IMR-90 (cell line): ENCODE data around the gene CHST6. TPM values are rescaled to one million over a fixed set of nuclear protein-coding genes. Genes with fewer than 3 reads are reported as not detected.
A peak's percentile ranks its signal among the peaks of the same experiment; 100 is the strongest.

Experiments used
- ATAC-seq: fragments of 200-7000 bp; cut with Tn5 transposase; 2 replicates; pipeline ENCODE4 v1.9.1; 2020; ENCODE audit warnings: low read depth, mild to moderate bottlenecking, moderate library complexity
- BruUV-seq: library from RNA; stranded (reverse); fragments of 400-500 nt; replicated peaks from 2 replicates; lab custom pipeline; 2021; lab: Mats Ljungman, UMichigan
- CTCF ChIA-PET: fragments of 300-600 bp; formaldehyde crosslinking; extraction: SDS; loops from one replicate; lab custom pipeline; 2021; ENCODE audit warnings: antibody characterized with exemption; lab: Yijun Ruan, JAX
- POLR2A ChIA-PET: fragments of 300-600 bp; sonication (Branson Sonifier 250); formaldehyde crosslinking; loops from one replicate; lab custom pipeline; 2022; ENCODE audit warnings: antibody characterized with exemption; ENCODE audit not compliant: unreplicated experiment; lab: Charles Lee
- DNase-seq: peaks from one replicate; pipeline ENCODE4 v3.0.0; 2013
- H2AFZ ChIP-seq: replicated peaks from 2 replicates; pipeline ENCODE3; 2013; ENCODE audit warnings: low read length, mild to moderate bottlenecking; ENCODE audit not compliant: poor library complexity
- H2AK5ac ChIP-seq: 2 replicates; pipeline ENCODE4 v1.6.1; 2013; ENCODE audit warnings: low read depth, low read length, inconsistent platforms
- H2AK9ac ChIP-seq: replicated peaks from 2 replicates; pipeline ENCODE3; 2013; ENCODE audit warnings: mild to moderate bottlenecking, low read depth, low read length, moderate library complexity; ENCODE audit not compliant: poor library complexity
- H2BK120ac ChIP-seq: 2 replicates; pipeline ENCODE4 v1.6.1; 2013; ENCODE audit warnings: low read depth, low read length, inconsistent platforms
- H2BK15ac ChIP-seq: 3 replicates; pipeline ENCODE4 v1.6.1; 2013; ENCODE audit warnings: low read depth, low read length, inconsistent platforms
- H2BK20ac ChIP-seq: 2 replicates; pipeline ENCODE4 v1.6.1; 2013; ENCODE audit warnings: low read depth, mild to moderate bottlenecking, inconsistent platforms, low read length, moderate library complexity
- H2BK5ac ChIP-seq: 2 replicates; pipeline ENCODE4 v1.6.1; 2013; ENCODE audit warnings: mild to moderate bottlenecking, low read depth, low read length, inconsistent platforms; ENCODE audit not compliant: poor library complexity, severe bottlenecking
- H3K14ac ChIP-seq: replicated peaks from 2 replicates; pipeline ENCODE4 v1.6.1; 2013; ENCODE audit warnings: low read depth, low read length, inconsistent platforms
- H3K18ac ChIP-seq: 2 replicates; pipeline ENCODE4 v1.6.1; 2013; ENCODE audit warnings: low read depth, low read length, control low read depth
- H3K23ac ChIP-seq: 2 replicates; pipeline ENCODE4 v1.6.1; 2013; ENCODE audit warnings: low read depth, low read length, inconsistent platforms
- H3K27ac ChIP-seq: 2 replicates; pipeline ENCODE4 v1.5.1; 2013; ENCODE audit warnings: mild to moderate bottlenecking, control low read depth, low read length; ENCODE audit not compliant: insufficient read depth
- H3K27me3 ChIP-seq: 2 replicates; pipeline ENCODE4 v1.6.1; 2013; ENCODE audit warnings: low read length; ENCODE audit not compliant: control insufficient read depth, insufficient read depth
- H3K36me3 ChIP-seq: 2 replicates; pipeline ENCODE4 v1.6.1; 2013; ENCODE audit warnings: low read length, mixed read lengths; ENCODE audit not compliant: control insufficient read depth, insufficient read depth
- H3K4ac ChIP-seq: 2 replicates; pipeline ENCODE4 v1.6.1; 2013; ENCODE audit warnings: low read depth, low read length, inconsistent platforms
- H3K4me1 ChIP-seq: 2 replicates; pipeline ENCODE4 v1.6.1; 2013; ENCODE audit warnings: low read length, mixed read lengths; ENCODE audit not compliant: control insufficient read depth, insufficient read depth
- H3K4me2 ChIP-seq: 2 replicates; pipeline ENCODE4 v1.6.1; 2013; ENCODE audit warnings: low read depth, mild to moderate bottlenecking, control low read depth, low read length, moderate library complexity
- H3K4me3 ChIP-seq: 2 replicates; pipeline ENCODE4 v1.5.1; 2013; ENCODE audit warnings: low read depth, mild to moderate bottlenecking, control low read depth, low read length, moderate library complexity; ENCODE audit not compliant: insufficient read depth
- H3K56ac ChIP-seq: 2 replicates; pipeline ENCODE4 v1.6.1; 2013; ENCODE audit warnings: low read length, inconsistent platforms; ENCODE audit not compliant: insufficient read depth; ENCODE audit errors: extremely low read depth
- H3K79me1 ChIP-seq, 2 experiments: 2 replicates each; pipeline ENCODE4 v1.6.1; 2013; ENCODE audit warnings: low read length in 2 of 2, inconsistent platforms in 1 of 2, low read depth in 1 of 2
- H3K9ac ChIP-seq: 2 replicates; pipeline ENCODE4 v1.6.1; 2013; ENCODE audit warnings: low read depth, low read length, control low read depth
- H3K9me1 ChIP-seq: 2 replicates; pipeline ENCODE4 v1.6.1; 2013; ENCODE audit warnings: low read length, inconsistent platforms; ENCODE audit not compliant: insufficient read depth
- H3K9me3 ChIP-seq: 2 replicates; pipeline ENCODE4 v1.6.1; 2013; ENCODE audit warnings: low read length; ENCODE audit not compliant: control insufficient read depth, insufficient read depth
- H4K20me1 ChIP-seq: 2 replicates; pipeline ENCODE4 v1.6.1; 2013; ENCODE audit warnings: low read length, inconsistent platforms; ENCODE audit not compliant: insufficient read depth
- H4K5ac ChIP-seq: 2 replicates; pipeline ENCODE4 v1.6.1; 2013; ENCODE audit warnings: mild to moderate bottlenecking, low read depth, low read length, control low read depth
- H4K8ac ChIP-seq, 2 experiments: 2 replicates each; pipeline ENCODE4 v1.6.1; 2013; ENCODE audit warnings: low read depth in 2 of 2, low read length in 2 of 2, control low read depth in 1 of 2, inconsistent platforms in 1 of 2
- H4K91ac ChIP-seq: 2 replicates; pipeline ENCODE4 v1.6.1; 2013; ENCODE audit warnings: low read depth, low read length, inconsistent platforms; ENCODE audit not compliant: insufficient read depth
- BHLHE40 ChIP-seq: fragments of 150-350 bp; IDR thresholded peaks from 2 replicates; pipeline ENCODE4 v1.6.1; 2016; ENCODE audit warnings: mild to moderate bottlenecking, low read depth, low read length
- CEBPB ChIP-seq: IDR thresholded peaks from 2 replicates; pipeline ENCODE4 v1.6.1; 2012; ENCODE audit warnings: low read depth, low read length, improper control_type of control experiment
- CHD1 ChIP-seq: IDR thresholded peaks from 2 replicates; pipeline ENCODE4 v1.6.1; 2012; ENCODE audit warnings: low read depth, low read length, improper control_type of control experiment
- MAZ ChIP-seq: IDR thresholded peaks from 2 replicates; pipeline ENCODE4 v1.6.1; 2012; ENCODE audit warnings: low read depth, mild to moderate bottlenecking, low read length, improper control_type of control experiment, moderate library complexity, borderline replicate concordance
- NFE2L2 ChIP-seq: fragments of 150-350 bp; IDR thresholded peaks from 2 replicates; pipeline ENCODE4 v1.6.1; 2016; ENCODE audit warnings: low read depth, mild to moderate bottlenecking, low read length
- POLR2A ChIP-seq: IDR thresholded peaks from 2 replicates; pipeline ENCODE4 v1.6.1; 2012; ENCODE audit warnings: mild to moderate bottlenecking, low read depth, low read length
- RAD21 ChIP-seq: IDR thresholded peaks from 2 replicates; pipeline ENCODE4 v1.6.1; 2012; ENCODE audit warnings: low read length, improper control_type of control experiment
- RCOR1 ChIP-seq: IDR thresholded peaks from 2 replicates; pipeline ENCODE4 v1.6.1; 2012; ENCODE audit warnings: mild to moderate bottlenecking, low read length, improper control_type of control experiment; ENCODE audit not compliant: insufficient replicate concordance
- RFX5 ChIP-seq: IDR thresholded peaks from 2 replicates; pipeline ENCODE4 v1.8.0; 2012; ENCODE audit warnings: low read depth, mild to moderate bottlenecking, low read length, moderate library complexity
- WGBS, 2 experiments: methylation state at CpG; one replicate each; pipeline versions ENCODE4 v1.1.5 to v1.1.7; 2013; ENCODE audit warnings: missing lambda C conversion rate in 2 of 2; ENCODE audit not compliant: insufficient read length in 1 of 2; ENCODE audit errors: extremely low coverage in 2 of 2; 5-methylcytosine and 5-hydroxymethylcytosine counted together
- dilution Hi-C: fragments of 300-500 bp; cut with HindIII; formaldehyde crosslinking; loops from one replicate; pipeline ENCODE4 v1.14.3; 2018; ENCODE audit warnings: low sequenced_read_pairs; ENCODE audit not compliant: unreplicated experiment
- in situ Hi-C: fragments of 300-500 bp; cut with MboI; formaldehyde crosslinking; loops from 3 replicates; pipeline ENCODE4 v1.14.3; 2019; ENCODE audit warnings: low sequenced_read_pairs, inconsistent platforms, mixed read lengths
- intact Hi-C: fragments of 100-400 bp; cut with micrococcal nuclease; formaldehyde crosslinking; loops from 2 replicates; pipeline ENCODE4 v1.10.0; 2022
- polyA plus RNA-seq, 3 experiments: library from polyadenylated mRNA; depleted of rRNA; stranded (reverse); fragments of >200 nt; gene quantifications; 2 replicates each; pipeline ENCODE4 v1.2.3, GENCODE V29; 2012; ENCODE audit warnings: low replicate concordance in 1 of 3
- total RNA-seq: library from RNA; depleted of rRNA; stranded (reverse); fragments of >200 nt; gene quantifications from 2 replicates; pipeline ENCODE4 v1.2.3, GENCODE V29; 2012

Gene CHST6
- total and polyA plus RNA-seq, 2 of the 4 experiments (the other 2 are of a cell fraction): under 0.01 to 0.12 TPM

DNA sequence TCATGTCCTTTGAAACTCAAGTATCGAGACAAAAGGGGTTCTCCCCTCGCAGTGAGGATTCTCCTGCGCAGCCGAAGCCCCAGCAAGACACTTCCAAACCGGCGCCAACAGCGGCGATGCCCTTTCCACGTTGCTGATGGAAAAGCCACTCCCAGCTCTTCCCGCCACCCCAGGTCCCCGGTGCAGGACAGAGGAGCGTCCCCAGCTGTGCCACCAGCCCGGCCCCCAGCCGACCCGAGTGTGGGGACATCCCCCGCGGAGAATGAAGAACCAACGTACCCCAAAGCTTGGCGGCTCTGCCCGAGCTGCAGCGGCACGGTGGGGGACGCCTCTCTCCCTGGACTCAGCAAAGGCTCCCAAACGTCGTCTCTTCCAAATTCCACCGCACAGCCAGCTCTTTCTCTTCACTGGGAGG, 573 bp downstream of the CHST6 start:
- no TSS peak for BruUV-seq
- Histone ChIP-seq H4K8ac (no peak overlapping the region), H2AK9ac (no peak overlapping the region), H2AFZ (peak overlapping the region; percentile 88), H2BK120ac (no peak overlapping the region), H2BK5ac (no peak overlapping the region), H3K4ac (no peak overlapping the region), H4K5ac (no peak overlapping the region), H3K4me1 (peaks cover 1% of the 10 kb centered on the region; the same call in 1 of the 2 replicates), H3K27ac (no peak overlapping the region), H3K27me3 (peaks cover 18% of the 10 kb centered on the region), H3K14ac (no peak overlapping the region), H3K79me1 (no peaks in the 10 kb centered on the region), H2BK20ac (no peak overlapping the region), H3K18ac (no peak overlapping the region), H3K4me2 (peak overlapping the region; percentile 57; the same call in 1 of the 2 replicates), H3K9ac (no peak overlapping the region), H3K4me3 (no peak overlapping the region; the same call in 1 of the 2 replicates), H3K56ac (no peak overlapping the region), H3K36me3 (no peaks in the 10 kb centered on the region), H4K91ac (no peak overlapping the region), H3K23ac (no peak overlapping the region), H4K20me1 (no peaks in the 10 kb centered on the region), H2BK15ac (no peak overlapping the region), H2AK5ac (no peak overlapping the region), H3K9me1 (no peaks in the 10 kb centered on the region), H3K9me3 (no peaks in the 10 kb centered on the region)
- dilution Hi-C loops: no loop called here
- DNase-seq: no peak
- intact Hi-C loops: no loop called here
- WGBS, 2 experiments: 5% methylated on average over 16 of the region's 26 CpGs; no CpG with 5 or more reads in 1 of the 2 experiments
- POLR2A ChIA-PET: no interaction called here
- CTCF ChIA-PET: no interaction called here
- TF ChIP-seq RCOR1 (no peak), NFE2L2 (no peak), POLR2A (no peak), BHLHE40 (no peak), MAZ (no peak), CEBPB (no peak), CHD1 (no peak), RFX5 (no peak), RAD21 (no peak)
- peak; percentile 23 for ATAC-seq
- in situ Hi-C loops: no loop called here
